ENCODE results near the gene PRR11.
"Not testable (repeated sequence)": the region's sequence is repeated elsewhere in the genome, so short reads cannot be mapped to it uniquely, and the experiment has no call there.

The PRR11 gene

DNA sequence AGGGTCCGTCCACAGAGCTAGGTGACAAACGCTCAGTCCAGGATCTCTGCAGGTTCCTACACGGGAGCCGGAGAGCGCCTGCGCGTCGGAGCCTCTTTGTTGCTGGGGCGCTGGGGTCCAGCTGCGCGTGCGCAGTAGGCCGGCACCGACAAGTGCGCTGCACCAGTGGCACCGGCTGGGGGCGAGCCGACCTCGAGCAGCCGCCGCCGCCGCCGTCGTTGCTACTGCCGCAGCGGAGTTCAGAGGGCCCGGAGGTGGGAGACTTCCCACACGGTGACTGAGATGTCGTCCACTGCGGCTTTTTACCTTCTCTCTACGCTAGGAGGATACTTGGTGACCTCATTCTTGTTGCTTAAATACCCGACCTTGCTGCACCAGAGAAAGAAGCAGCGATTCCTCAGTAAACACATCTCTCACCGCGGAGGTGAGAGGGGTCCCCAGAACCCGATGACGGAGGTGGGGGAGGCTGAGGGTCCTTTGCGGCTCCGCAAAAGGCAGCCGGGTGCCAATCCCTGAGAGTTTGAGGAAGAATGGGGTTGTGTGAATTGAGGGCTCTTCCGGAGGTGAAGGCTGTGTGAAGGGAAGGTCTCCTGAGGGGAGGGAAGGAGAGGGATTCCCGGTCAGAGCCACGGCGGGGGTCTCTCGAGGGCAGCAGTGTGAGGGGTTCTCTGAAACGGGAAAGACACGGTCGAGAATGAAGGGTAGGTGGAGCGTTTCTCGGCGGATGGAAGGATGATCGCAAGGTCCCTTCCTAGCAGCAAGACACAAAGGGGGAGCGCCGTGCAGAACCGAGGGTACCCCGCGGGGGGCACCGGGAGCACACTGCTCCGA is 65.0 kb downstream of the PRR11 start, which contains the start of gene GDPD1:
Gene GDPD1 (plus strand): TSS at position 184 of the 831 bp plus-strand sequence. CDS start 99 bp downstream, at position 283.
- peak; percentile 90 for DNase-seq

GRCh38 chr17:59221159-59221847 is 65.8 kb downstream of the PRR11 start:
- no peak for DNase-seq

DNA sequence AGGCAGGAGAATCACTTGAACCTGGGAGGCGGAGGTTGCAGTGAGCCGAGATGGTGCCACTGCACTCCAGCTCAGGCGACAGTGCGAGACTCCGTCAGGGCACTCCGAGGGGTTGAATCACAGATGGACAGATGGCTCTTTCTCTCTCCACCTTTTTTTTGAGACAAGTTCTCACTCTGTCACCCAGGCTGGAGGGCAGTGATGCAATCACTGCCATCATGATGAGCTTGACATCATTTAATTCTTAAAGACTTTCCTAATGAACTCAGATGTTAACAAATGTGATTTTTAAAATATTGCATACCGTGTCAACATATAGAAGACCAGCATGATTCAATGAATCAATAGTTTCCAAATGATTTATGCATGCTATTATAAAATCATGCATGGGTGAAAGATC is 68.3 kb downstream of the PRR11 start:
- no peak for DNase-seq

DNA sequence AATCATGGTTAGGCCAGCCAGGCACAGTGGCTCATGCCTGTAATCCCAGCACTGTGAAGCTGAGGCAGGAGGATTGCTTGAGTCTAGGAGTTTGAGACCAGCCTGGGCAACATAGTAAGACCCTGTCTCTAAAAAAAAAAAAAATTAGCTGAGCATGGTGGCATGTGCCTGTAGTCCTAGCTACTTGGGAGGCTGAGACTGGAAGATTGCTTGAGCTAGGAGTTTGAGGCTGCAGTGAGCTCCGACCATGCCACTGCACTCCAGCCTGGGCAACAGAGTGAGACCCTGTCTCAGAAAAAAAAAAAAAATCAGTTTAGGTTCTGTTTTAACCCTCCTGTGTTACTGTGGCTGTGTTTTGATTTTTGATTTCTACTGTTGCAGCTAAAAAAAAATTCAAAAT is 73.0 kb downstream of the PRR11 start:
- not testable (repeated sequence) for DNase-seq

DNA sequence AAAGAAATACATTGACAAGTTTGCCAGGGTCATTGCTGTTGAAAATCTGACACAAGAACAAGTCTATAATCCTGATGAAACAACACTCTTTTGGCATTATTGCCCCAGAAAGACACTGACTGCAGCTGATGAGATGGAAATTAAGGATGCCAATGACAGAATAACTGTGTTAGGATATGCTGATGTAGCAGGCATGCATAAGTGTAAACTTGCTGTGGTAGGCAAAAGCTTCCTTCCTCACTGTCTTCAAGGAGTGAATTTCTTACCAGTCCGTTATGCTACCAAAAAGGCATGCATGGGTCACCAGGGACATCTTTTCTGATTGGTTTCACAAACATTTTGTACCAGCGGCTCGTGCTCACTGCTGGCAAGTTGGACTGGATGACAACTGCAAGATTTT is 75.2 kb downstream of the PRR11 start:
- DNase-seq: no peak

GRCh38 chr17:59234631-59235030 is 79.1 kb downstream of the PRR11 start:
- DNase-seq: no peak

- no peak for DNase-seq
Measured at GRCh38 chr17:59238906-59239305, 83.4 kb downstream of the PRR11 start.

DNA sequence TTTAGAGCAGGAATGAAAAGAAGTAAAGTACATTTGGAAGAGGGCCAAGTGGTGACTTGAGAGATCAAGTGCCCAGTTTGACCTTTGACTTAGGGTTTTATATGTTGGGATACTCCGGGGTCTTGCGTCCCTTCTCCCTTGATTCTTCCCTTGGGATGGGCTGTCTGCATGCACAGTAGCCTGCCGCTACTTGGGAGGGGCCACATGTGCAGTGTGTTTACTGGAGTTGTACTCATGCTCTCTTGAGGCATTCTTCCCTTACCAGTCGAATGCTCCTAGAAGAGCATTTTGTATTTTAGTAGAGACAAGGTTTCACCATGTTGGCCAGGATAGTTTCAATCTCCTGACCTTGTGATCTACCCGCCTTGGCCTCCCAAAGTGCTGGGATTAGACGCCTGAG is 88.5 kb downstream of the PRR11 start:
- DNase-seq: no peak

All from NCI-H1694 (cell line).